ENCODE results near the gene IFIT3.

- TF ChIP-seq TP53 (CRISPR knock-in tag; IDR thresholded peaks at IDR 0.05), result no peak
- TF ChIP-seq REST (IDR thresholded peaks at IDR 0.05), result no peak
- no peak for TF ChIP-seq NR3C1 (IDR thresholded peaks at IDR 0.05)
- no peak for TF ChIP-seq POLR2A (IDR thresholded peaks at IDR 0.05; ENCODE audit: low read length)
Observed at GRCh38 chr10:89341649-89342048, 13.9 kb downstream of the IFIT3 start.

All from A549 (cell line).